ENCODE results near the gene PNLDC1. TPM values are rescaled to one million over a fixed set of nuclear protein-coding genes. Genes with fewer than 3 reads are reported as not detected.
A peak's percentile ranks its signal among the peaks of the same experiment; 100 is the strongest.

Gene PNLDC1
- total and polyA plus RNA-seq, 4 donors: 0.10 to 0.78 (median 0.43) TPM

GRCh38 chr6:159828074-159828473, 28.0 kb downstream of the PNLDC1 start:
- Histone ChIP-seq H3K4me3 (ENCODE audit: low read depth, low read length) (no peak overlapping the region), H3K9me3 (ENCODE audit: control insufficient read depth, insufficient read depth, low read length) (no peaks in the 10 kb centered on the region), H3K27ac (ENCODE audit: low read depth, low read length) (no peak overlapping the region), H3K4me1 (ENCODE audit: control insufficient read depth, insufficient read depth, low read length) (peaks cover 7% of the 10 kb centered on the region), H3K27me3 (ENCODE audit: control insufficient read depth, insufficient read depth, low read length) (no peaks in the 10 kb centered on the region), H3K36me3 (ENCODE audit: control insufficient read depth, insufficient read depth, low read length) (no peaks in the 10 kb centered on the region)
- DNase-seq (ENCODE audit: low read depth in 4 of 6, low spot score in 6 of 6): no peak
- WGBS (ENCODE audit: insufficient coverage): 21% methylated on average over 3 of the region's 7 CpGs

- DNase-seq (ENCODE audit: low read depth in 4 of 6, low spot score in 6 of 6): no peak
- Histone ChIP-seq H3K27ac (ENCODE audit: low read depth, low read length) (no peak overlapping the region), H3K36me3 (ENCODE audit: control insufficient read depth, insufficient read depth, low read length) (no peaks in the 10 kb centered on the region), H3K9me3 (ENCODE audit: control insufficient read depth, insufficient read depth, low read length) (no peaks in the 10 kb centered on the region), H3K4me3 (ENCODE audit: low read depth, low read length) (no peak overlapping the region), H3K27me3 (ENCODE audit: control insufficient read depth, insufficient read depth, low read length) (no peaks in the 10 kb centered on the region), H3K4me1 (ENCODE audit: control insufficient read depth, insufficient read depth, low read length) (peaks cover 7% of the 10 kb centered on the region)
- 79% methylated on average over 4 of the region's 4 CpGs for WGBS (ENCODE audit: insufficient coverage)
Measured at GRCh38 chr6:159829526-159829925, 29.4 kb downstream of the PNLDC1 start.

GRCh38 chr6:159830501-159831372, 30.7 kb downstream of the PNLDC1 start:
- DNase-seq (ENCODE audit: low read depth in 4 of 6, low spot score in 6 of 6): peak in 2 of 6 donors; percentile 20 to 22
- Histone ChIP-seq H3K9me3 (ENCODE audit: control insufficient read depth, insufficient read depth, low read length) (no peaks in the 10 kb centered on the region), H3K4me3 (ENCODE audit: low read depth, low read length) (no peak overlapping the region), H3K27ac (ENCODE audit: low read depth, low read length) (no peak overlapping the region), H3K36me3 (ENCODE audit: control insufficient read depth, insufficient read depth, low read length) (no peaks in the 10 kb centered on the region), H3K4me1 (ENCODE audit: control insufficient read depth, insufficient read depth, low read length) (peaks cover 7% of the 10 kb centered on the region), H3K27me3 (ENCODE audit: control insufficient read depth, insufficient read depth, low read length) (no peaks in the 10 kb centered on the region)
- 42% methylated on average over 6 of the region's 11 CpGs for WGBS (ENCODE audit: insufficient coverage)

GRCh38 chr6:159831373-159831679, 31.2 kb downstream of the PNLDC1 start:
- Histone ChIP-seq H3K4me1 (ENCODE audit: control insufficient read depth, insufficient read depth, low read length) (peaks cover 7% of the 10 kb centered on the region), H3K9me3 (ENCODE audit: control insufficient read depth, insufficient read depth, low read length) (no peaks in the 10 kb centered on the region), H3K27me3 (ENCODE audit: control insufficient read depth, insufficient read depth, low read length) (no peaks in the 10 kb centered on the region), H3K4me3 (ENCODE audit: low read depth, low read length) (no peak overlapping the region), H3K27ac (ENCODE audit: low read depth, low read length) (no peak overlapping the region), H3K36me3 (ENCODE audit: control insufficient read depth, insufficient read depth, low read length) (no peaks in the 10 kb centered on the region)
- DNase-seq (ENCODE audit: low read depth in 4 of 6, low spot score in 6 of 6): no peak
- 78% methylated on average over 4 of the region's 4 CpGs for WGBS (ENCODE audit: insufficient coverage)

GRCh38 chr6:159832946-159833345, 32.9 kb downstream of the PNLDC1 start:
- no peaks in the 10 kb centered on the region for H3K27me3 ChIP-seq (ENCODE audit: control insufficient read depth, insufficient read depth, low read length)
- H3K36me3 ChIP-seq (ENCODE audit: control insufficient read depth, insufficient read depth, low read length): no peaks in the 10 kb centered on the region
- DNase-seq (ENCODE audit: low read depth in 4 of 6, low spot score in 6 of 6): no peak
- peaks cover 5% of the 10 kb centered on the region for H3K4me1 ChIP-seq (ENCODE audit: control insufficient read depth, insufficient read depth, low read length)
- no CpG with 5 or more reads among the region's 4 CpGs for WGBS (ENCODE audit: insufficient coverage)
- no peaks in the 10 kb centered on the region for H3K9me3 ChIP-seq (ENCODE audit: control insufficient read depth, insufficient read depth, low read length)
- no peak overlapping the region for H3K4me3 ChIP-seq (ENCODE audit: low read depth, low read length)
- H3K27ac ChIP-seq (ENCODE audit: low read depth, low read length): no peak overlapping the region

- Histone ChIP-seq H3K9me3 (ENCODE audit: control insufficient read depth, insufficient read depth, low read length) (no peaks in the 10 kb centered on the region), H3K27ac (ENCODE audit: low read depth, low read length) (no peak overlapping the region), H3K36me3 (ENCODE audit: control insufficient read depth, insufficient read depth, low read length) (no peaks in the 10 kb centered on the region), H3K4me3 (ENCODE audit: low read depth, low read length) (no peak overlapping the region), H3K27me3 (ENCODE audit: control insufficient read depth, insufficient read depth, low read length) (no peaks in the 10 kb centered on the region), H3K4me1 (ENCODE audit: control insufficient read depth, insufficient read depth, low read length) (peaks cover 5% of the 10 kb centered on the region)
- 86% methylated on average over 2 of the region's 2 CpGs for WGBS (ENCODE audit: insufficient coverage)
- no peak for DNase-seq (ENCODE audit: low read depth in 4 of 6, low spot score in 6 of 6)
Measured at GRCh38 chr6:159833556-159833955, 33.5 kb downstream of the PNLDC1 start.

GRCh38 chr6:159833997-159834603, 34.0 kb downstream of the PNLDC1 start:
- Histone ChIP-seq H3K27me3 (ENCODE audit: control insufficient read depth, insufficient read depth, low read length) (no peaks in the 10 kb centered on the region), H3K27ac (ENCODE audit: low read depth, low read length) (no peak overlapping the region), H3K36me3 (ENCODE audit: control insufficient read depth, insufficient read depth, low read length) (no peaks in the 10 kb centered on the region), H3K9me3 (ENCODE audit: control insufficient read depth, insufficient read depth, low read length) (no peaks in the 10 kb centered on the region), H3K4me3 (ENCODE audit: low read depth, low read length) (no peak overlapping the region), H3K4me1 (ENCODE audit: control insufficient read depth, insufficient read depth, low read length) (peaks cover 5% of the 10 kb centered on the region)
- 94% methylated on average over 3 of the region's 5 CpGs for WGBS (ENCODE audit: insufficient coverage)
- DNase-seq (ENCODE audit: low read depth in 4 of 6, low spot score in 6 of 6): no peak

GRCh38 chr6:159836718-159837490, 36.8 kb downstream of the PNLDC1 start:
- DNase-seq (ENCODE audit: low read depth in 4 of 6, low spot score in 6 of 6): peak in 1 of 6 donors; percentile 6
- 91% methylated on average over 24 of the region's 29 CpGs for WGBS (ENCODE audit: insufficient coverage)
- Histone ChIP-seq H3K27ac (ENCODE audit: low read depth, low read length) (no peak overlapping the region), H3K4me3 (ENCODE audit: low read depth, low read length) (no peak overlapping the region), H3K36me3 (ENCODE audit: control insufficient read depth, insufficient read depth, low read length) (no peaks in the 10 kb centered on the region), H3K9me3 (ENCODE audit: control insufficient read depth, insufficient read depth, low read length) (no peaks in the 10 kb centered on the region), H3K27me3 (ENCODE audit: control insufficient read depth, insufficient read depth, low read length) (no peaks in the 10 kb centered on the region), H3K4me1 (ENCODE audit: control insufficient read depth, insufficient read depth, low read length) (no peaks in the 10 kb centered on the region)

- Histone ChIP-seq H3K36me3 (ENCODE audit: control insufficient read depth, insufficient read depth, low read length) (no peaks in the 10 kb centered on the region), H3K4me1 (ENCODE audit: control insufficient read depth, insufficient read depth, low read length) (no peaks in the 10 kb centered on the region), H3K27ac (ENCODE audit: low read depth, low read length) (no peak overlapping the region), H3K9me3 (ENCODE audit: control insufficient read depth, insufficient read depth, low read length) (no peaks in the 10 kb centered on the region), H3K27me3 (ENCODE audit: control insufficient read depth, insufficient read depth, low read length) (no peaks in the 10 kb centered on the region), H3K4me3 (ENCODE audit: low read depth, low read length) (no peak overlapping the region)
- DNase-seq (ENCODE audit: low read depth in 4 of 6, low spot score in 6 of 6): no peak
- no CpG with 5 or more reads among the region's 8 CpGs for WGBS (ENCODE audit: insufficient coverage)
Measured at GRCh38 chr6:159837511-159837910, 37.4 kb downstream of the PNLDC1 start.

Data from spinal cord (tissue), 10 donors.